HG03442 (cell line): ENCODE measurements around the gene INSYN2A.

Experiments
- ATAC-seq: cut with Tn5 transposase; IDR thresholded peaks from one replicate; pipeline ENCODE4 v1.9.1; 2021; ENCODE audit warnings: mild to moderate bottlenecking, moderate library complexity; ENCODE audit not compliant: unreplicated experiment

Gene INSYN2A

DNA sequence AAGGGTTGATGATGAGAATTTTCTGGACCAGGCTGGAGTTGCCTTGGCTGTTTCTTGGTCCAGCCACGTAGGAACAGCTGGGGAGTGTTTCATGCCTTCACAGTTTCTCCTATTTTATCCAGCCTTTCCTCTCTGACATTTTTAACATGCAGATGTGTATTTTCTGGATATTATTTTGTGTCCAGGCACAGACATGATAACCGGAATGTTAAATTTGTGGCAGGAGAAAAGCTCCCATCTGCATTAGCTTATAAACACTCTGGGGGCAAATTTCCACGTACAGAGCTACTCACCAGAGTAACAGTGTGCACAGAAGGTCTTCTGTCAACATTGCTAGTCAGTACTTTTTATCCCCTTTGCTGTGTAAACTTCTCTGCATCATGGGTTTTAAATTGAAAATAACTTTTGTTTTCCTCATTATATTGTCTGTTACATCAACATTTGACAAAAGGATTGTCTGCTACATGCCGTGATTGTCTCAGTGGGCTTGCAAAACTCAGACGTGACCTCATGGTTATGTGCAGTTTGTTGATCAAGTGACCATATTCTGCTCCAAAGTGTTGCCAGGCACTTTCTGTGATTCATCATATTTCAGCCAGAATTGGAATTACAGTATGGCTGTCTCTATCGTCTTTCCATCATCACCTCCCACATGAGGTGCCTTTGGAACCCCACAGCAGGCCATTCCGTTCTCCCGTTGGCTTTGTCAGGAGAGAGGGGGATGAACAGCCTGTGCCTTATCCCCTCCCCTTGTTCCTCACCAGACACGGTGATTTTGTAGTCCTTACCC lies 41.4 kb downstream of the INSYN2A start:
- no peak for ATAC-seq

DNA sequence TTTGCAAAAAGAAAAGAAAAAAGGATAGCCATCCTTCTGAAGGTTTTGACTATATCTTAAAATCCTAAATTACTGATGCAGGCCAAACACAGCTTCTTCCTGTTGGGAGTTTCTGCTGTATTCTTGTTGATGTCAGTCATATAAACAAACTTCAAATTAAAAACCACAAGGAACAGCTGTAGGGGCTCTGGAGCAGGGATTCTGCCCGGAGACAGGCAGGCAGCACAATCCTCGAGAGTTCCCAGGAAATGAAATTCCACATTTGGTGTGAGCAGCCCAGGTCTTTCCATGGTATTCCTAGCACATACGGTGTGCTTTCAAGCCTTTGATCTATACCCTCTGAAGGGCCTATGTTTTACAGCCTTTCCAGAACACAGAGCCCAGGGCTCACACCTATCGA lies 43.2 kb downstream of the INSYN2A start:
- no peak for ATAC-seq

- no peak for ATAC-seq
Observed at GRCh38 chr10:127151981-127152699, 44.3 kb downstream of the INSYN2A start.

DNA sequence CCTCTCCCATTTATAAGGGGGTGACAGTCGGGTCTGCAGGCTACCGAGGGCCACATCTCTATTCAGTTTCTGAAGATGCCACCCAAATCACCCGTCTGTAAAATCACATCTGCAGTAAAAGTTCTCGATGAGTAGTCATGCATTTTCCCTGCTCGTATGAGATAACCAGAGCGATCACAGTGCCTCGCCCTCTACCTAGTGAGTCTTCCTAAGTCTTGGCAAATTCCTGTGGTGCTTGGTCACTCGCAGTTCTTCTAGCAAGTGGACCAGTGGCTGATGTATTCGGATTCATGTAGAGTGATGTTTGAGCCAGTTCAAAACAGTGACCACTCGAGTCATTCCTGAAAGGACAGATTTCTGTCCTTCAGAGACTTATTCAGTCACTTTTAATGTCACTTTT lies 44.9 kb downstream of the INSYN2A start:
- no peak for ATAC-seq

DNA sequence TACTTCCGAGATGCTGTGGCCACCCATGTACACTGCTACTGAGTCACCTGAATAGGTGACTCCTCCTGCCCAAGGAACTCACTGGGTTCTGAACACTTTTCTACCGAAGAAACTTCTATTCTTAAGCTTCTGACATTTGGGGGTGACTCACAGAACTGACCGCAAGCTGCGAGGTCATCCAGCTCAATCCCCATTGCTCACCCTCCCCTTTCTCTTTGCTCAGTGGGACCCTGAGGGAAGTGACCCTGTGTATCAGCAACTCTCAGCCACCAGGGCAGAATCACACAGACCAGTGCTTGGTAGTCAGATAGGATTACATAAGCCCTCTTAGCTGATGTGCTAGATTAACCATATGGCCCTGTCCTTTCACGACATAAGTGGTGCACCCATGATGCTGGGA lies 46.3 kb downstream of the INSYN2A start:
- ATAC-seq, result no peak

GRCh38 chr10:127149501-127150081 lies 46.8 kb downstream of the INSYN2A start:
- no peak for ATAC-seq

DNA sequence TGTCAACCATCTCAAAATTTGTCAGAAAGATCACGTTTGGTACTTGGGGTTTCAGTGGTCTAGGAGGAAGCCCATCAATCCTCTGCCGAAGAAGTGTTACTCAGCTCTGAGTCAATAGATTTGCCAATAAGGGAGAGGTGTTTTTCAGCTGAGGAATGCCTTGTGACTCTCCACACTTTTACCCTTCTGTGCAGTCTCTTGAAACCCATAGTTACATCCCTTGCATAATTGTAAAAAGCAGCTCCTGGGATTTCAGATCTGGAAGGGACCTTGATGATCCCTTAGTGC lies 47.5 kb downstream of the INSYN2A start:
- ATAC-seq, result no peak

GRCh38 chr10:127148066-127148932 lies 48.1 kb downstream of the INSYN2A start:
- ATAC-seq, result no peak

GRCh38 chr10:127146661-127147060 lies 49.7 kb downstream of the INSYN2A start:
- ATAC-seq, result no peak
